SK-N-SH treated with all-trans-retinoic acid at 6 μM for 48 hours (cell line): Measurements from ENCODE around the gene IL17RA.

ENCODE experiments used
- ATAC-seq: fragments of 200-7000 bp; cut with Tn5 transposase; 3 replicates; pipeline ENCODE4 v1.9.1; 2020; ENCODE audit warnings: mild to moderate bottlenecking, moderate library complexity
- ARNTL ChIP-seq: fragments of 450-650 bp; formaldehyde crosslinking; IDR thresholded peaks from 2 replicates; pipeline ENCODE4 v1.5.0; 2020; ENCODE audit warnings: low read depth, mild to moderate bottlenecking, moderate library complexity, borderline replicate concordance
- BACH2 ChIP-seq: fragments of 250-450 bp; sonication (Bioruptor Pico); IDR thresholded peaks from 2 replicates; pipeline ENCODE4 v1.9.0; 2021; ENCODE audit warnings: mild to moderate bottlenecking, borderline replicate concordance
- CREB5 ChIP-seq: fragments of 250-450 bp; sonication (Bioruptor Pico); IDR thresholded peaks from 2 replicates; pipeline ENCODE4 v1.5.1; 2020; ENCODE audit warnings: low read depth, mild to moderate bottlenecking, moderate library complexity
- ESRRG ChIP-seq: fragments of 250-450 bp; sonication (Bioruptor Pico); IDR thresholded peaks from 2 replicates; pipeline ENCODE4 v1.6.1; 2021; ENCODE audit warnings: mild to moderate bottlenecking
- GLIS3 ChIP-seq: fragments of 250-450 bp; sonication (Bioruptor Pico); IDR thresholded peaks from 2 replicates; pipeline ENCODE4 v1.5.0; 2020; ENCODE audit warnings: mild to moderate bottlenecking, moderate library complexity
- ISL1 ChIP-seq: fragments of 250-450 bp; sonication (Bioruptor Pico); IDR thresholded peaks from 2 replicates; pipeline ENCODE4 v2.1.2; 2022; ENCODE audit warnings: mild to moderate bottlenecking, moderate library complexity
- OSR1 ChIP-seq: fragments of 250-450 bp; sonication (Bioruptor Pico); IDR thresholded peaks from 2 replicates; pipeline ENCODE4 v1.8.0; 2022; ENCODE audit warnings: moderate library complexity, mild to moderate bottlenecking, inconsistent platforms
- PATZ1 ChIP-seq: fragments of 250-450 bp; sonication (Bioruptor Pico); IDR thresholded peaks from 2 replicates; pipeline ENCODE4 v1.8.0; 2020; ENCODE audit warnings: mild to moderate bottlenecking, moderate library complexity, borderline replicate concordance
- PPARA ChIP-seq: fragments of 250-450 bp; sonication (Bioruptor Pico); IDR thresholded peaks from 2 replicates; pipeline ENCODE4 v1.5.0; 2020; ENCODE audit warnings: mild to moderate bottlenecking, borderline replicate concordance
- RARB ChIP-seq: fragments of 250-450 bp; sonication (Bioruptor Pico); IDR thresholded peaks from 2 replicates; pipeline ENCODE4 v1.8.0; 2021; ENCODE audit warnings: mild to moderate bottlenecking, moderate library complexity
- SNAI2 ChIP-seq: fragments of 250-450 bp; sonication (Bioruptor Pico); IDR thresholded peaks from 2 replicates; pipeline ENCODE4 v1.5.0; 2020; ENCODE audit warnings: mild to moderate bottlenecking, moderate library complexity
- TCF4 ChIP-seq: fragments of 250-450 bp; sonication (Bioruptor Pico); IDR thresholded peaks from 2 replicates; pipeline ENCODE4 v1.8.0; 2021; ENCODE audit warnings: mild to moderate bottlenecking, moderate library complexity, borderline replicate concordance
- TSHZ2 ChIP-seq: fragments of 250-450 bp; sonication (Bioruptor Pico); IDR thresholded peaks from 2 replicates; pipeline ENCODE4 v1.5.0; 2020; ENCODE audit warnings: mild to moderate bottlenecking, moderate library complexity
- ZFP3 ChIP-seq: fragments of 250-450 bp; sonication (Bioruptor Pico); IDR thresholded peaks from 2 replicates; pipeline ENCODE4 v1.5.0; 2020; ENCODE audit warnings: mild to moderate bottlenecking, moderate library complexity
- ZFP30 ChIP-seq: fragments of 450-650 bp; formaldehyde crosslinking; IDR thresholded peaks from 2 replicates; pipeline ENCODE4 v1.5.0; 2022; ENCODE audit warnings: mild to moderate bottlenecking, moderate library complexity
- ZNF565 ChIP-seq: fragments of 450-650 bp; formaldehyde crosslinking; conservative IDR thresholded peaks from 2 replicates; pipeline ENCODE4 v1.5.0; 2020; ENCODE audit warnings: low read depth, mild to moderate bottlenecking, moderate library complexity
- ZNF70 ChIP-seq: fragments of 450-650 bp; formaldehyde crosslinking; IDR thresholded peaks from 2 replicates; pipeline ENCODE4 v1.5.0; 2020; ENCODE audit warnings: mild to moderate bottlenecking, moderate library complexity
- ZNF8 ChIP-seq: fragments of 450-650 bp; formaldehyde crosslinking; IDR thresholded peaks from 2 replicates; pipeline ENCODE4 v1.5.0; 2020; ENCODE audit warnings: mild to moderate bottlenecking, moderate library complexity
- TF ChIP-seq, protein P1 (sequence below): fragments of 250-450 bp; sonication (Bioruptor Pico); IDR thresholded peaks from 2 replicates; pipeline ENCODE4 v1.5.1; 2021; ENCODE audit warnings: mild to moderate bottlenecking, moderate library complexity
- TF ChIP-seq, protein P2 (sequence below): fragments of 250-450 bp; sonication (Bioruptor Pico); IDR thresholded peaks from 2 replicates; pipeline ENCODE4 v1.8.0; 2021; ENCODE audit warnings: low read depth, mild to moderate bottlenecking, moderate library complexity, borderline replicate concordance

IL17RA gene

DNA sequence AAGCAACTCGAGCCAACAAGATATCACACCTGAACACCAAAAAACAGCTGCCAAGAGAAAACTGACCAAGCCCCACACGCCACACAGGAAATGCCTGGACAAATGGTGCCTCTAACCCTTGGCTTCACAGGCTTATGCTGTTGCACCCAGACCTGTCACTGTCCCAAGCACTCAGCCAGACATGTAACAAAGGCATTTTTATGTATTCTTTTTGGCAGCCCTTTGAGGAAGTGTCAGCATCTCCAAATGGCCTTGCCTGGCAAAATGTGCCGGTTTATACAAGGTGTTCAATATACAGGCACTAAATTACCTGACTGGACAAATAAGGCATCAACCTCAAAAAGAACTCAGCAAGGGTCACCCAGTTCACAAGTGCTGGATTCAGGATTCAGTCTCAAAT is 68.2 kb downstream of the IL17RA start (continued):
- TF ChIP-seq, protein P1, sequence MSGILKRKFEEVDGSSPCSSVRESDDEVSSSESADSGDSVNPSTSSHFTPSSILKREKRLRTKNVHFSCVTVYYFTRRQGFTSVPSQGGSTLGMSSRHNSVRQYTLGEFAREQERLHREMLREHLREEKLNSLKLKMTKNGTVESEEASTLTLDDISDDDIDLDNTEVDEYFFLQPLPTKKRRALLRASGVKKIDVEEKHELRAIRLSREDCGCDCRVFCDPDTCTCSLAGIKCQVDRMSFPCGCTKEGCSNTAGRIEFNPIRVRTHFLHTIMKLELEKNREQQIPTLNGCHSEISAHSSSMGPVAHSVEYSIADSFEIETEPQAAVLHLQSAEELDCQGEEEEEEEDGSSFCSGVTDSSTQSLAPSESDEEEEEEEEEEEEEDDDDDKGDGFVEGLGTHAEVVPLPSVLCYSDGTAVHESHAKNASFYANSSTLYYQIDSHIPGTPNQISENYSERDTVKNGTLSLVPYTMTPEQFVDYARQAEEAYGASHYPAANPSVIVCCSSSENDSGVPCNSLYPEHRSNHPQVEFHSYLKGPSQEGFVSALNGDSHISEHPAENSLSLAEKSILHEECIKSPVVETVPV = no peak
- TF ChIP-seq ARNTL (CRISPR knock-in tag) = no peak
- TF ChIP-seq ZNF70 (CRISPR knock-in tag) = no peak
- TF ChIP-seq RARB = no peak

DNA sequence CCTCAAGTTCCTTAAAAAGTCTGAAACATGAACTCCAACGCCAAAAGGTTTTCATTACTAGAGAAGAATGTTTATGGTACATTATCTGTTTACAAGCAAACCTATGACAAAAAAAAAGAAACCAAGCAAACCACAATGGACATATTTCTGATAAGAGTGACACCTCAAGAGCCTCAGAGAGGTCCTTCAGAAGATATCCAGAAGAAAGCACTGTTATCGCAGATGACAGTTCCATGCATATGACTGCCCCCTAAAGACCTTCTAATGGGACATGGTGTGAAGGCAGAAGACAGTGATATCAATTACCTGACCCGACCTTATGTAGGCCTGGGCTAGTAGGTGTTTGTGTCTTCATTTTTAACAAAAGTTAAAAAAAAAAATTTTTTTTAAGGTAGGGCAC is 71.1 kb downstream of the IL17RA start:
- TF ChIP-seq SNAI2 (CRISPR knock-in tag) (no peak), TCF4 (CRISPR knock-in tag) (no peak)
- no peak for ATAC-seq

DNA sequence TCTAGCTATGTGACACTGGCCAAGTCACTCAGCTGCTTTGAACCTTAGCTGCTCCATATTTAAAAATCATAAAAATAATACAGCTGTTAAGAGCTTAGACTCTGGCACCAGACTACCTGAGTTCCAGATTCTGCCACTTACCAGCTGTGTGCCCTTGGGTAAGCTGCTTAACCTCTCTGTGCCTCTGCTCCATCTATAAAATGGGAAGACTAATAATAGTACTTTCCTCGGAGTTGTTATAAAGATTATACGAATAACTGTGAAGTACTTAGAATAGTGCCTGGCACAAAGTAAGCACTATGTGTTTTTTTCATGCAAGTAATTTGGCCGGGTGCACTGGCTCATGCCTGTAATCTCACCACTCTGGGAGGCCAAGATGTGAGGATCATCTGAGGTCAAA is 72.9 kb downstream of the IL17RA start:
- no peak for ATAC-seq
- TF ChIP-seq, protein P2, sequence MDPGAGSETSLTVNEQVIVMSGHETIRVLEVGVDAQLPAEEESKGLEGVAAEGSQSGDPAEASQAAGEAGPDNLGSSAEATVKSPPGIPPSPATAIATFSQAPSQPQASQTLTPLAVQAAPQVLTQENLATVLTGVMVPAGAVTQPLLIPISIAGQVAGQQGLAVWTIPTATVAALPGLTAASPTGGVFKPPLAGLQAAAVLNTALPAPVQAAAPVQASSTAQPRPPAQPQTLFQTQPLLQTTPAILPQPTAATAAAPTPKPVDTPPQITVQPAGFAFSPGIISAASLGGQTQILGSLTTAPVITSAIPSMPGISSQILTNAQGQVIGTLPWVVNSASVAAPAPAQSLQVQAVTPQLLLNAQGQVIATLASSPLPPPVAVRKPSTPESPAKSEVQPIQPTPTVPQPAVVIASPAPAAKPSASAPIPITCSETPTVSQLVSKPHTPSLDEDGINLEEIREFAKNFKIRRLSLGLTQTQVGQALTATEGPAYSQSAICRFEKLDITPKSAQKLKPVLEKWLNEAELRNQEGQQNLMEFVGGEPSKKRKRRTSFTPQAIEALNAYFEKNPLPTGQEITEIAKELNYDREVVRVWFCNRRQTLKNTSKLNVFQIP (CRISPR knock-in tag) = no peak
- TF ChIP-seq CREB5 = no peak
- TF ChIP-seq ZNF565 (CRISPR knock-in tag) = no peak
- no peak for TF ChIP-seq BACH2 (CRISPR knock-in tag)
- no peak for TF ChIP-seq RARB
- TF ChIP-seq OSR1 (CRISPR knock-in tag) = no peak
- TF ChIP-seq GLIS3 (CRISPR knock-in tag) = no peak
- TF ChIP-seq ARNTL (CRISPR knock-in tag) = no peak
- TF ChIP-seq ZNF70 (CRISPR knock-in tag) = no peak
- TF ChIP-seq TSHZ2 (CRISPR knock-in tag) = no peak
- TF ChIP-seq, protein P1 = no peak
- TF ChIP-seq PPARA (CRISPR knock-in tag) = no peak
- TF ChIP-seq ZNF8 (CRISPR knock-in tag) = no peak
- TF ChIP-seq ESRRG (CRISPR knock-in tag) = no peak
- TF ChIP-seq PATZ1 (CRISPR knock-in tag) = no peak
- no peak for TF ChIP-seq TCF4 (CRISPR knock-in tag)
- no peak for TF ChIP-seq ZFP30
- TF ChIP-seq ZFP3 (CRISPR knock-in tag) = no peak
- no peak for TF ChIP-seq ISL1 (CRISPR knock-in tag)
- TF ChIP-seq SNAI2 (CRISPR knock-in tag) = no peak
